ENCODE results near the gene CENPS.

DNA sequence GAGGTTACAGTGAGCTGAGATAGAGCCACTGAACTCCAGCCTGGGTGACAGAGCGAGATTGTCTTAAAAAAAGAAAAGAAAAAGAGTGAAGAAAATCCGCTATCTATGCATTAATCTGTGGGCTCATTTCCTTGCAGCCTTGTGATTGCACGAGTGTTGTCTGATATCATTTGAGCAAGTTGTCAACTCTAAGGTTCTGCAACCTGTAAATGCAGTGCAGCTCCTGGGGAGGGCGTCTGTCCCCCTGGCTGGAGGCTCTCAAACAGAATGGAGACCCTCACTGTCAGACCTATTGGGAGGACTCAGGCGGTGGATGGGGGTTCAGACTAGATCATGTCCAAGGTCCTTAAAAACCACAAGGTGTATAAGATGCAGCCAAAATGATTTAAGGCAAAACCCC is 25.8 kb downstream of the CENPS start:
- TF ChIP-seq SNAI2 (CRISPR knock-in tag; IDR thresholded peaks at IDR 0.05) (no peak), PPARA (CRISPR knock-in tag; IDR thresholded peaks at IDR 0.05; ENCODE audit: borderline replicate concordance) (no peak), ZNF70 (CRISPR knock-in tag; IDR thresholded peaks at IDR 0.05) (no peak), ARNTL (CRISPR knock-in tag; IDR thresholded peaks at IDR 0.05; ENCODE audit: borderline replicate concordance, low read depth) (no peak), ZFP30 (CRISPR knock-in tag; IDR thresholded peaks at IDR 0.05) (no peak)

Measured in SK-N-SH treated with all-trans-retinoic acid at 6 μM for 48 hours (cell line).